Activated naive CD8-positive, alpha-beta T cell treated with anti-CD3 and anti-CD28 coated beads, Interleukin-2, amount 10 ng/mL, durations not matched to agents 7 days and 5 days (primary cell): ENCODE measurements around the gene NCOA5. TPM values are rescaled to one million over a fixed set of nuclear protein-coding genes. Genes with fewer than 3 reads are reported as not detected.

Experiments used
- ATAC-seq: fragments of 150-1000 bp; cut with Tn5 transposase; one replicate; pipeline ENCODE4 v1.10.0; 2021; ENCODE audit warnings: low read depth, moderate library complexity
- POLR2A ChIA-PET: fragments of 350-600 bp; sonication (Branson Sonifier 250); formaldehyde crosslinking; loops from one replicate; lab custom pipeline; 2021; ENCODE audit warnings: antibody characterized with exemption; lab: Charles Lee
- DNase-seq: peaks from one replicate; pipeline ENCODE4 v3.0.0; 2021
- H3K27ac Mint-ChIP-seq: one replicate; pipeline ENCODE4 v1.8.0; 2022; ENCODE audit warnings: mild to moderate bottlenecking, mixed read lengths
- H3K27me3 Mint-ChIP-seq: one replicate; pipeline ENCODE4 v1.8.0; 2022; ENCODE audit warnings: mild to moderate bottlenecking, moderate library complexity, mixed read lengths
- H3K36me3 Mint-ChIP-seq: one replicate; pipeline ENCODE4 v1.8.0; 2021; ENCODE audit warnings: mild to moderate bottlenecking, mixed read lengths
- H3K4me1 Mint-ChIP-seq: one replicate; pipeline ENCODE4 v1.8.0; 2021; ENCODE audit warnings: mixed read lengths
- H3K4me3 Mint-ChIP-seq: one replicate; pipeline ENCODE4 v1.8.0; 2022; ENCODE audit warnings: mild to moderate bottlenecking, moderate library complexity, mixed read lengths
- H3K9me3 Mint-ChIP-seq: one replicate; pipeline ENCODE4 v1.8.0; 2021; ENCODE audit warnings: mixed read lengths
- total RNA-seq, 2 experiments: library from RNA; stranded (reverse); gene quantifications; one replicate each; pipeline ENCODE4 v1.2.3, GENCODE V29; 2021

Gene NCOA5
- total RNA-seq, 2 experiments from 2014 or later, result 27.8 to 32.8 TPM

DNA sequence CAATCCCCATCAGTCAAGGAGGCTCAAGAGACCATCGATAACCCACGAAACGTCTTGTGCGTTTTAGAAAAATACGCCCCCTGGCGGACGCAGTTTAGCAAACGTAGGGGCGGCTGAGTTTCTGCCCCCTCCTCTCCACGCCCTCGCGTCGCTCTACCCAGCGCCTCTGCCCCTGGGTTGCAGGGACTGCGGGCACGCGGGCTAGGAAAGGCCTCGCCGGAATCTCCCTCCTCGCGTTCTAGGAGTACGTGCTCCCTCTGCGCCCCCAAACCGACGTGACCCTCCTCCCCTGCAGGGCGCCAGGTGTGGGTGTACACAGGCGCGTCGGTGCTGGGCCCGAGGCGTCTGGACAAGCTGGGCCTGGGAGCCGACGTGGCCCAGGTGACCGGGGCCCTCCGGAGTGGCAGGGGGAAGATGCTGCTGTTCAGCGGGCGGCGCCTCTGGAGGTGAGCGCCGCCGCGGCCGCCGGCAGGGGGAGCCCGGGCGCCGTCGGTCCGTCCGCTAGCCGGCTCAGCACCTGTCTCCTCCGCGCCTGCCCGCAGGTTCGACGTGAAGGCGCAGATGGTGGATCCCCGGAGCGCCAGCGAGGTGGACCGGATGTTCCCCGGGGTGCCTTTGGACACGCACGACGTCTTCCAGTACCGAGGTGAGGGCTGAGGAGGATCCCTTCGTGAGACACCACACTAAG, 75.8 kb downstream of the NCOA5 start:
- DNase-seq (peak; percentile 85), ATAC-seq (peak; percentile 88)
- POLR2A ChIA-PET, result interaction anchor here (0.6 to 2.7 kb wide), 6 partner anchors 13 to 59 kb away, joined by 3 to 9 read pairs (median 7); no protein-coding TSS in a partner anchor
- Mint-ChIP-seq H3K4me3 (peak overlapping the region; percentile 51), H3K27me3 (peaks cover 52% of the 10 kb centered on the region), H3K27ac (no peak overlapping the region), H3K9me3 (no peaks in the 10 kb centered on the region), H3K36me3 (no peaks in the 10 kb centered on the region), H3K4me1 (peaks cover 34% of the 10 kb centered on the region)

DNA sequence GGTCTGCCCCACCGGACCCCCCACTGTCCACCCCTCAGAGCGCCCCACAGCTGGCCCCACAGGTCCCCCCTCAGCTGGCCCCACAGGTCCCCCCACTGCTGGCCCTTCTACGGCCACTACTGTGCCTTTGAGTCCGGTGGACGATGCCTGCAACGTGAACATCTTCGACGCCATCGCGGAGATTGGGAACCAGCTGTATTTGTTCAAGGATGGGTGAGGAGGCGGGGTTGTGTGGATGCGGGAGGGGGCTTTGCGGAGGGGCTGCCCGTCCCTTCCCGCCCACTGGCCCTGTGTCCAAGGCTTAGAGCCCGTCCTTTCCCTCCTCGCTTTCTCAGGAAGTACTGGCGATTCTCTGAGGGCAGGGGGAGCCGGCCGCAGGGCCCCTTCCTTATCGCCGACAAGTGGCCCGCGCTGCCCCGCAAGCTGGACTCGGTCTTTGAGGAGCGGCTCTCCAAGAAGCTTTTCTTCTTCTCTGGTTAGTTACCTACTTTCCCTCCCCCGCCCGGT, 76.4 kb downstream of the NCOA5 start:
- ATAC-seq, result no peak

DNA sequence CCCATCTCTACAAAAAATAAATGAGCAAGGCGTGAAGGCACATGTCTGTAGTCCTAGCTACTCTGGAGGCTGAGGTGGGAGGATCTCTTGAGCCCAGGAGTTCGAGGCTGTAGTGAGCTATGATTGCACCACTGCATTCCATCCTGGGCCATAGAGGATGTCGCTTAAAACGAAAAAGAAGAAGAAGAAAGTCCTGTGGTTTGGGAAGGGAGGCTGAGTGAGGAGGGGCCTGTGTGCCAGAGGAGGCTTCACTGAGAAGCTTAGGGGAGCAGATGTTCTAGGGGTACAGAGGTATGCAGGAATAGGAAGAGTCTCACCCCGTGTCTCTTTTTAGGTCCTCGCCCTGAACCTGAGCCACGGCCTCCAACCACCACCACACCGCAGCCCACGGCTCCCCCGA, 76.8 kb downstream of the NCOA5 start:
- H3K36me3 Mint-ChIP-seq, result no peaks in the 10 kb centered on the region
- peak overlapping the region; percentile 12 for H3K4me3 Mint-ChIP-seq
- POLR2A ChIA-PET, result interaction anchor here (0.8 to 2.7 kb wide), 5 partner anchors 8 to 43 kb away, joined by 3 to 7 read pairs (median 3); no protein-coding TSS in a partner anchor
- no peak overlapping the region for H3K27ac Mint-ChIP-seq
- DNase-seq (no peak), ATAC-seq (no peak)
- H3K4me1 Mint-ChIP-seq, result peaks cover 42% of the 10 kb centered on the region
- H3K9me3 Mint-ChIP-seq, result no peaks in the 10 kb centered on the region
- peaks cover 60% of the 10 kb centered on the region for H3K27me3 Mint-ChIP-seq

More for the DNA sequence above, 76.4 kb downstream of the NCOA5 start:
- POLR2A ChIA-PET, result interaction anchor here (0.6 to 2.7 kb wide), 6 partner anchors 8 to 43 kb away, joined by 3 to 7 read pairs (median 5); no protein-coding TSS in a partner anchor
- Mint-ChIP-seq H3K27me3 (peaks cover 57% of the 10 kb centered on the region), H3K27ac (no peak overlapping the region), H3K4me3 (peak overlapping the region; percentile 27), H3K36me3 (no peaks in the 10 kb centered on the region), H3K9me3 (no peaks in the 10 kb centered on the region), H3K4me1 (peaks cover 38% of the 10 kb centered on the region)
- DNase-seq, result no peak

DNA sequence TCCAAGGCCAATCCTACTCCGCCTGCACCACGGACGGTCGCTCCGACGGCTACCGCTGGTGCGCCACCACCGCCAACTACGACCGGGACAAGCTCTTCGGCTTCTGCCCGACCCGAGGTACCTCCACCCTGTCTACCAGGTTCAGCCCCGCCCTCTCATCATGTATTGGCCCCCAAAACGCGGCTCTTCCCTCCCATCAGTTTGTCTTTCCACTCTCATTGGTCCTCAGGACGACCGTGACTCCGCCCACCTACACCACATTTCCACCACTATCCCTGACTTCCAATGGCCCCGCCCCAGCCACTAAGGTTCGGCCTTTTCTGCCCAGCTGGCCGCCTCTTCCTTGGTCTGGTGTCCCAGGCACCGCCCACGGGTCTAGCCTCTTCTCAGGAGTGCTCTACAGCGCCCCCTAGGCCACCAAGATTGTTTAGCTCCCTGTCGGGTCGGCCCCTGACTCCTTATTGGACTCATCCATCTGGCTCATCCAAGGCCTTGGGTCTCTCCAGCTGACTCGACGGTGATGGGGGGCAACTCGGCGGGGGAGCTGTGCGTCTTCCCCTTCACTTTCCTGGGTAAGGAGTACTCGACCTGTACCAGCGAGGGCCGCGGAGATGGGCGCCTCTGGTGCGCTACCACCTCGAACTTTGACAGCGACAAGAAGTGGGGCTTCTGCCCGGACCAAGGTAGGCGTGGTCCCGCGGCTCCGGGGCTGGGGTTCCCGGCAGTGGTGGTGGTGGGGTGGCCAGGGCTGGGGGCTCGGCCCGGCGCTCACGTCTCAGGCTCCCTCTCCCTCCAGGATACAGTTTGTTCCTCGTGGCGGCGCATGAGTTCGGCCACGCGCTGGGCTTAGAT, 77.9 kb downstream of the NCOA5 start:
- POLR2A ChIA-PET, result interaction anchor here (0.5 to 1.5 kb wide), 2 partner anchors 25 to 41 kb away, joined by 3 to 7 read pairs; no protein-coding TSS in a partner anchor
- Mint-ChIP-seq H3K4me3 (peak overlapping the region; percentile 44), H3K27ac (peak overlapping the region; percentile 52), H3K36me3 (no peaks in the 10 kb centered on the region), H3K9me3 (no peaks in the 10 kb centered on the region), H3K27me3 (peaks cover 66% of the 10 kb centered on the region), H3K4me1 (peaks cover 43% of the 10 kb centered on the region)
- no peak for ATAC-seq
- DNase-seq, result peak; percentile 56

Other genes starting within 250 kb of the NCOA5 start
- 10 to 100 TPM; 35.4 to 38.6 TPM for gene ACOT8, start 232.6 kb downstream of the NCOA5 start, total RNA-seq
- 1 to 10 TPM; 5.3 to 5.7 TPM for gene ZSWIM3, start 232.3 kb downstream of the NCOA5 start, total RNA-seq
- 10 to 100 TPM; 12.2 to 13.0 TPM for gene ZSWIM1, start 208.7 kb downstream of the NCOA5 start, total RNA-seq
- gene SPATA25, start 202.3 kb downstream of the NCOA5 start, total RNA-seq, result 1 to 10 TPM; 1.7 to 2.0 TPM
- 1 to 10 TPM; 3.9 to 5.3 TPM for gene NEURL2, start 198.8 kb downstream of the NCOA5 start, total RNA-seq
- 10 to 100 TPM; 76.9 to 83.4 TPM for gene CTSA, start 198.6 kb downstream of the NCOA5 start, total RNA-seq
- gene PLTP, start 177.8 kb downstream of the NCOA5 start, total RNA-seq, result 1 to 10 TPM; 2.2 to 2.9 TPM
- gene PCIF1, start 155.3 kb downstream of the NCOA5 start, total RNA-seq, result 10 to 100 TPM; 54.5 to 58.3 TPM
- gene ZNF335, start 117.8 kb downstream of the NCOA5 start, total RNA-seq, result 10 to 100 TPM; 43.3 to 43.7 TPM
- gene MMP9, start 81.1 kb downstream of the NCOA5 start, total RNA-seq, result 10 to 100 TPM; 18.4 to 21.8 TPM
- gene SLC12A5, start 60.7 kb downstream of the NCOA5 start, total RNA-seq, result 1 to 10 TPM; 1.6 to 1.9 TPM
- 1 to 10 TPM; 3.0 to 3.1 TPM for gene CD40, start 28.4 kb upstream of the NCOA5 start, total RNA-seq
- not detected for gene CDH22, start 218.5 kb upstream of the NCOA5 start, total RNA-seq